HG03460 (cell line): ENCODE data around the gene CCL23.

ENCODE experiments used
- ATAC-seq: cut with Tn5 transposase; IDR thresholded peaks from one replicate; pipeline ENCODE4 v1.9.1; 2021; ENCODE audit not compliant: unreplicated experiment

Gene CCL23

DNA sequence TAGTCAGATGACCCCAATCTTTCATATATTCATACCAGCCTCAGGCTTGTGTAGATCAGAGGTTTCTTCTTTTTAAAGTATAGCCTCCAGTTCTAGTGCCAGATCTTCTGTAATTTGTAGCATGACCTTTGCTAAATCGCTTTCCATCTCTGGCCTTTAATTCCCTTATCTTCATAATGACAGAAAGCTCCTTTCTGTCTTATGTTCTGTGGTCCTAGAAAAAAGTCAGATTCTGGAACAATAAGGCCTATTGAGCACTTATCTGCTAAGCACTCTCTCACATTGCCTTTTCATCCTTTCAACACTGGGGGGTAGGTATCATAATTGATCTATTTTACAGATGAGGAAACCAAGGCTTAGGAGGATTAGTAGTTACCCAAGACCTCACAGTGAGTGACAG, 45.7 kb downstream of the CCL23 start:
- ATAC-seq, result no peak

DNA sequence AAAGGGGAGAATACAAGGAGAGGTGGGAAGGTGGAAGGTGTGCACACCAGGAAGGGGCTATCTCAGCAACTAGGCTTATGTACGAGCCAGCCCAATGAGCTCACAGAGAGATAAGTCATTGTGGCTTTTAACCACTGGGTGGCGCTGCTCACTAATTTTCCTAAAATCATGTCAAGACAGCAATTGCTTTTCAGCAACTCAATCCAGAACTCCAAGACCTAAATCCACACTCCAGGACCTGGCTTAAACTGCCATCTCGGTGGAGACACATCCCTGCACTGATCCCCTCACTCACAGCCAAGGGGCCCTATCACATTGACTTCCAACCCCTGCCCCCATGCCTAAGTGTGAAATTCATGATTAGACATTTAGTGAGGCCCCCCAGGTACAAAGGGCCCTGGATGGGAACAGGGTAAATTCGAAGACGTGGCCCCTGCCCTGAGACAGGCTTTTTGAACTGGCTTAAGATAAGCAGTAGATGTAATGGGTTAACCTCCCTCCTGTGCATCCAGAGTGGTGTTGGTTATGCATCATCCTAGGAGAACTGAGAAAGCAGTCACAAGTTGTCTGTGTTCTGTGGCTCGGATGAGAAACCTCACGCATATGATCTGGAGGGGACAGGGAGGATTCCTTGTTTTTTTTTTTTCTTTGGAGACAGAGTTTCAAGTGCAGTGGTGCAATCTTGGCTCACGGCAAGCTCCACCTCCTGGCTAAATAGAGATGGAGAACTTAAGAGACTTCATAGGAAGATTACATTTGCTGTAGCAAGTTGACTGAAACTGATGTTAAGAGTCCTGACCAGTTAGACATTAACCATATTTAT, 48.0 kb downstream of the CCL23 start:
- ATAC-seq, result no peak

DNA sequence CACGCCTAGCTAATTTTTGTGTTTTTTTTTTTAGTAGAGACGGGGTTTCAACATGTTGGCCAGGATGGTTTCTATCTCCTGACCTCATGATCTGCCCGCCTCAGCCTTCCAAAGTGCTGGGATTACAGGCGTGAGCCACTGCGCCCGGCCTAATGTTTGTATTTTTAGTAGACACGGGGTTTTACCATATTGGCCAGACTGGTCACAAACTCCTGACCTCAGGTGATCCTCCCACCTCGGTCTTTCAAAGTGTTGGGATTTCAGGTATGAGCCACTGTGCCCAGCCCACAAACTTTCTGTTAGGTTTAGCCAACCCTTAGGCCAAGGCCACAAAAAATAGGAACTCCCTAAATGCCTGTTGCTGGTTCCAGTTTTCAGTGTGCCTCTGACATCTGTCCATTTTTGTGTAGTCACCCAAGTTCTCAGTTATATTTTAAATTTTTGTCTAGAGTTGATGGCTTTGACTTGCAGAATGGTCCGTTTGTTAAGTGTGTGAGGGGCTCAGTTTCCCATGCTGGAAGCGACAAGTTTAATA, 49.2 kb downstream of the CCL23 start:
- no peak for ATAC-seq

- ATAC-seq, result no peak
Measured at GRCh38 chr17:35965272-35965671, 52.5 kb downstream of the CCL23 start.

GRCh38 chr17:35963663-35964062, 54.1 kb downstream of the CCL23 start:
- no peak for ATAC-seq
